Measurements from ENCODE around the gene PRR9. TPM values are rescaled to one million over a fixed set of nuclear protein-coding genes. Genes with fewer than 3 reads are reported as not detected.

Gene PRR9
- polyA plus RNA-seq, 1 donor, result not detected

Other genes starting within 250 kb of the PRR9 start
- not detected for gene SPRR4, start 246.9 kb upstream of the PRR9 start, polyA plus RNA-seq (ENCODE audit: insufficient read length)
- not detected for gene SPRR1A, start 233.5 kb upstream of the PRR9 start, polyA plus RNA-seq (ENCODE audit: insufficient read length)
- gene SPRR3, start 215.8 kb upstream of the PRR9 start, polyA plus RNA-seq (ENCODE audit: insufficient read length), result not detected
- 0.37 TPM for gene SPRR1B, start 186.4 kb upstream of the PRR9 start, polyA plus RNA-seq (ENCODE audit: insufficient read length)
- not detected for gene SPRR2D, start 176.5 kb upstream of the PRR9 start, polyA plus RNA-seq (ENCODE audit: insufficient read length)
- not detected for gene SPRR2A, start 160.1 kb upstream of the PRR9 start, polyA plus RNA-seq (ENCODE audit: insufficient read length)
- not detected for gene SPRR2B, start 146.0 kb upstream of the PRR9 start, polyA plus RNA-seq (ENCODE audit: insufficient read length)
- gene SPRR2E, start 123.1 kb upstream of the PRR9 start, polyA plus RNA-seq (ENCODE audit: insufficient read length), result not detected
- not detected for gene SPRR2F, start 104.1 kb upstream of the PRR9 start, polyA plus RNA-seq (ENCODE audit: insufficient read length)
- gene SPRR2G, start 66.7 kb upstream of the PRR9 start, polyA plus RNA-seq (ENCODE audit: insufficient read length), result not detected
- not detected for gene LELP1, start 14.2 kb upstream of the PRR9 start, polyA plus RNA-seq (ENCODE audit: insufficient read length)
- not detected for gene LORICRIN, start 42.1 kb downstream of the PRR9 start, polyA plus RNA-seq (ENCODE audit: insufficient read length)
- gene PGLYRP3, start 95.4 kb downstream of the PRR9 start, polyA plus RNA-seq (ENCODE audit: insufficient read length), result not detected
- not detected for gene PGLYRP4, start 131.3 kb downstream of the PRR9 start, polyA plus RNA-seq (ENCODE audit: insufficient read length)
- gene S100A9, start 140.3 kb downstream of the PRR9 start, polyA plus RNA-seq (ENCODE audit: insufficient read length), result 17.0 TPM
- 1.0 TPM for gene S100A12, start 158.0 kb downstream of the PRR9 start, polyA plus RNA-seq (ENCODE audit: insufficient read length)
- 12.5 TPM for gene S100A8, start 173.5 kb downstream of the PRR9 start, polyA plus RNA-seq (ENCODE audit: insufficient read length)
- not detected for gene S100A7A, start 198.9 kb downstream of the PRR9 start, polyA plus RNA-seq (ENCODE audit: insufficient read length)
- gene S100A7, start 243.1 kb downstream of the PRR9 start, polyA plus RNA-seq (ENCODE audit: insufficient read length), result not detected

All from hindlimb muscle (tissue), 1 donor.